HepG2 (cell line): ENCODE data around the gene MEX3D.

ENCODE experiments used
- MZF1 ChIP-seq: sonication (generic); formaldehyde crosslinking; IDR thresholded peaks from 2 replicates; pipeline ENCODE4 v1.8.1; 2023; ENCODE audit warnings: mild to moderate bottlenecking, missing genetic modification reagents, borderline replicate concordance
- NFATC3 ChIP-seq: sonication (generic); formaldehyde crosslinking; IDR thresholded peaks from 2 replicates; pipeline ENCODE4 v1.5.1; 2020; ENCODE audit warnings: mild to moderate bottlenecking, missing genetic modification reagents
- TSC22D2 ChIP-seq: sonication (generic); formaldehyde crosslinking; IDR thresholded peaks from 2 replicates; pipeline ENCODE4 v1.5.1; 2020; ENCODE audit warnings: missing genetic modification reagents, mild to moderate bottlenecking, borderline replicate concordance
- ZSCAN20 ChIP-seq: sonication (generic); formaldehyde crosslinking; IDR thresholded peaks from 2 replicates; pipeline ENCODE4 v1.4.0; 2020; ENCODE audit warnings: missing genetic modification reagents, mild to moderate bottlenecking, borderline replicate concordance

GRCh38 chr19:1509602-1510441 is 58.3 kb downstream of the MEX3D start:
- TF ChIP-seq ZSCAN20 (CRISPR knock-in tag) (no peak), MZF1 (CRISPR knock-in tag) (no peak), TSC22D2 (CRISPR knock-in tag) (no peak), NFATC3 (CRISPR knock-in tag) (no peak)
